Activated T-helper 17 cell treated with anti-CD3 and anti-CD28 coated beads, Interleukin-2, amount 50 U/mL, for 72 hours (primary cell): Measurements from ENCODE around the gene UQCC2. TPM values are rescaled to one million over a fixed set of nuclear protein-coding genes. Genes with fewer than 3 reads are reported as not detected.

Source experiments
- ATAC-seq: fragments of 150-1000 bp; cut with Tn5 transposase; replicated peaks from 2 replicates; pipeline ENCODE4 v1.10.0; 2021; ENCODE audit warnings: mild to moderate bottlenecking, moderate library complexity
- H3K27ac Mint-ChIP-seq: one replicate; pipeline ENCODE4 v1.8.0; 2022; ENCODE audit warnings: mixed read lengths
- H3K27me3 Mint-ChIP-seq: one replicate; pipeline ENCODE4 v1.8.0; 2022; ENCODE audit warnings: mixed read lengths
- H3K36me3 Mint-ChIP-seq: one replicate; pipeline ENCODE4 v1.8.0; 2022; ENCODE audit warnings: low read depth, mild to moderate bottlenecking, mixed read lengths
- H3K4me1 Mint-ChIP-seq: one replicate; pipeline ENCODE4 v1.8.0; 2022; ENCODE audit warnings: mixed read lengths
- H3K4me3 Mint-ChIP-seq: one replicate; pipeline ENCODE4 v1.8.0; 2022; ENCODE audit warnings: mild to moderate bottlenecking, mixed read lengths
- H3K9me3 Mint-ChIP-seq: one replicate; pipeline ENCODE4 v1.8.0; 2022; ENCODE audit warnings: mixed read lengths
- total RNA-seq, 2 donors: library from RNA; stranded (reverse); gene quantifications; one replicate each; pipeline ENCODE4 v1.2.3, GENCODE V29; 2022

The UQCC2 gene
- total RNA-seq, 2 donors from 2014 or later: 65.5 to 112 TPM

DNA sequence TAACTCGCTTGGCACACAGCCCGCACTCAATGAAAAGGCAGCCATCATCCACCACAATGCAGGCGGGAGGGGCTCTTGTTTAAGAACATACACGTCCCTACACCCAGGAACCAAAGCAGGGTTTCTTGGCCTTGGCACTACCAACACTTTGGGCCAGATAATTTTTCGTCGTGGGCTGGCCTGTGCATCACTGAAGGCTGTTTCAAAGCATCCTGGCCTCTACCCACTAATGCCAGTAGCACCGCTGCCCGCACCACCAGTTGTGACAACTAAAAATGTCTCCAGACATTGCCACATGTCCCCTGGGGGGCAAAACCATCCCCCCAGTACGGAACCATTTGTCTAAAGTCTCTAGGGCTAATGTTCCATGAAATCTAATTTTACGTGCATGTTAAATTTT lies 13.0 kb downstream of the UQCC2 start:
- no peaks in the 10 kb centered on the region for H3K27me3 Mint-ChIP-seq
- H3K9me3 Mint-ChIP-seq: no peaks in the 10 kb centered on the region
- H3K4me1 Mint-ChIP-seq: peaks cover 44% of the 10 kb centered on the region
- no peak overlapping the region for H3K27ac Mint-ChIP-seq
- H3K36me3 Mint-ChIP-seq: peaks cover 83% of the 10 kb centered on the region
- no peak for ATAC-seq
- H3K4me3 Mint-ChIP-seq: no peak overlapping the region

DNA sequence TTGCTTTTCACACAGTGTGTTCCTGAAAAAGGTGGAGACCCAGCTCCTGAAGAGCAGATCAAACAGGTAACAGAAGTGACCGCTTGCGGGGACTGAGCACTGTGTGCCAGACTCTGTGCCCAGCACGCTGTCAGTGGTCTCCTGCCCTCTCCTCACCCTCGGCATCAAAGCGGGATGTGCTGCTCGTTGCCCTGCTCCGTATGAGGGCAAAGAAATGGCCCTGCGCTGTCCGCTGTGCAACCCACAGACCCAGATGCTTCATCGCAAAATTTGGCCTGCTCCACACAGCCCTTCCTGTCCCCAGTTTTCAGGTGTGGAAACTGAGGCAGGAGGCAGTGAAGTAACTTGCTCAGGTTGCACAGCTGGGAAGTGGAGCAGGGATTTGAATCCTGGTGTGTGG lies 13.7 kb downstream of the UQCC2 start:
- Mint-ChIP-seq H3K27ac (peak overlapping the region; percentile 99), H3K36me3 (peaks cover 89% of the 10 kb centered on the region), H3K4me1 (peaks cover 48% of the 10 kb centered on the region), H3K27me3 (no peaks in the 10 kb centered on the region), H3K9me3 (no peaks in the 10 kb centered on the region), H3K4me3 (peak overlapping the region; percentile 87)
- ATAC-seq: no peak

DNA sequence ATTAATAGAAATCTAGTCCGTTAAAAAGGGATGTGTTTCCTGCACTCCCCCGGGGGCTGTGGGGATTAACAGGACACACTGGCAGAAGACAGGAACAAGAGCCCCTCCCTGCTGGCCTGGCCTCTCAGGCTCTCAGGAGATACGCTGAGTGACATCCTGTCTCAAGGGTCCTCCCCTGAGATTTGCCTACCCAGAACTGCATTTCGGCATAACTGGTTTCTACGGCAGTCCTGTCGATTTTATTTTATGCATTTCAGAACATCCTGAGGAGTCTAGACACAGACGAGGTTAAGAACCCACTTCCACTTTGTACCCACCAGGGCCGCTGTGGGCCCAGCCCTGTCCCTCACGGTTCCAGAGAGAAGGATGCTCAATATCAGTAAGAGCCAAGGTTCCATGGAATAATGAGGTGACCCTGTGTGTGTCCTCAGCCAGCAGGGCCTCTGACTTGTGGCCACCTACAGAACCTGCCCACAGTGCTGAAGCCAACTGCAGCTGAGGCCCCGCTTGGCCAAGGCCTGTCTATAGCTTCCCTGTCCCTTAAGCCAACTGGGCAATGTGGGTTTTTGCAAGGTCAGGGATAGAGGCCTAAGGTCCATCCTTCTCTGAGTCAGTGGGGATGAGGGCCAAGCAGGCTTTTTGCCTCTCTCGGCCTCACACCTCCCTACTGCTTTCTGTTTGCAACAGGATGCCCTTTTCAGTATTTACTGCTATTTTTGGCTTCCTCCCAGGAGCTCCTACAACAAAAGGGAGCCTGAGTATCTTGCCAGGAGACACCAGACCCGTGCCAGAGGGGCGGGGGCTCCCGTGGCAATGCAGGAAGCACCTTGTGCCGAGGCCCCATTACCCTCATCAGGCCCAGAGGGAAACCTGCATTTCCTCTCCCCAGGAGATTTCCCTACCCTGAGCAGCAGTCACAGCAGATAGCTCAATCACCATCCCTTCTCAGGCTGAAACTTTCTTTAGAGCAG lies 14.7 kb downstream of the UQCC2 start:
- Mint-ChIP-seq H3K4me1 (peaks cover 54% of the 10 kb centered on the region), H3K36me3 (peaks cover 99% of the 10 kb centered on the region), H3K27me3 (no peaks in the 10 kb centered on the region), H3K27ac (peak overlapping the region; percentile 99), H3K4me3 (peak overlapping the region; percentile 87), H3K9me3 (no peaks in the 10 kb centered on the region)
- no peak for ATAC-seq

DNA sequence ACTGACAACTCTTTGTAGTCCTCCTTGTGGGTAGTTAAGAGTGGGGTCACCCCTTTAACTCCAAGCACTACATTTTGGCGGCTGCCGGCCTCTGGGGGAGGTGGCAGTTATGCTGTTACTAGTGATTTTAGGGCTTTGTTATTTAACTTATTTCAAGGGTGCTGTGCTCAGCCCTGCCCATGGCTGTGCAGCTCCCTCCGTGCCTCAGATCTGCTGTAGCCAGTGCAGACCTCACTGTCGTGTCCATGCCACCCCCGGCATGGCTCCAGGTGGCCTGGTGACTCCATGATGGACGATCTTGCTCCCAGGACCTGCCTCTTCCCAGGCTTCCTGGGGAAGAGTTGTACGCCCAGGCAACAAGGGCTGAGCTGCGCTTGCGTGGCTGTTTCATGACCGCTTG lies 15.4 kb downstream of the UQCC2 start:
- no peaks in the 10 kb centered on the region for H3K27me3 Mint-ChIP-seq
- H3K4me3 Mint-ChIP-seq: peak overlapping the region; percentile 87
- H3K4me1 Mint-ChIP-seq: peaks cover 50% of the 10 kb centered on the region
- H3K36me3 Mint-ChIP-seq: peaks cover 99% of the 10 kb centered on the region
- H3K27ac Mint-ChIP-seq: peak overlapping the region; percentile 99
- H3K9me3 Mint-ChIP-seq: no peaks in the 10 kb centered on the region
- ATAC-seq: no peak

DNA sequence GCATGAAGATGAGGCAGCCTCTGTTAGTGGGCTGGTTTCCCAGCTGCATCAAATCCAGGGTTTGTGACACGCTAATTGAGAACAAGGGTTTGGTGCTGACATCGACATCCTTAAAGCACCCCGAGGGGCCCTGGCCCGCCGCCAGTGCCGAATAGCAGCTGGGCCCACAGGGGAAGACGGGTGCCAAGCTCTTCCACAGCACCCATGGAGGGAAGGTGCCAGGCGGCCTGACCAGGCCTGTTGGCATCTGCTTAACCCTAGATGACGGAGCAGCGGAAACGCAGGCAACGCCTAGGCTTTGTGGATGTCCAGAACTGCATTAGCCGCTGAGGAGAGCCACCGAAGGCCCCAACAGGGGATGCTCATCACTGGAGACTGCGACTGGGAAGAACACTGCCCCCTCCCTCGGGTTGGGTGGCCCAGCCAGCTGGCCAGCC lies 16.0 kb downstream of the UQCC2 start:
- Mint-ChIP-seq H3K4me1 (peaks cover 49% of the 10 kb centered on the region), H3K36me3 (peaks cover 99% of the 10 kb centered on the region), H3K27ac (peak overlapping the region; percentile 99), H3K4me3 (peak overlapping the region; percentile 87), H3K27me3 (no peaks in the 10 kb centered on the region), H3K9me3 (no peaks in the 10 kb centered on the region)
- ATAC-seq: no peak

DNA sequence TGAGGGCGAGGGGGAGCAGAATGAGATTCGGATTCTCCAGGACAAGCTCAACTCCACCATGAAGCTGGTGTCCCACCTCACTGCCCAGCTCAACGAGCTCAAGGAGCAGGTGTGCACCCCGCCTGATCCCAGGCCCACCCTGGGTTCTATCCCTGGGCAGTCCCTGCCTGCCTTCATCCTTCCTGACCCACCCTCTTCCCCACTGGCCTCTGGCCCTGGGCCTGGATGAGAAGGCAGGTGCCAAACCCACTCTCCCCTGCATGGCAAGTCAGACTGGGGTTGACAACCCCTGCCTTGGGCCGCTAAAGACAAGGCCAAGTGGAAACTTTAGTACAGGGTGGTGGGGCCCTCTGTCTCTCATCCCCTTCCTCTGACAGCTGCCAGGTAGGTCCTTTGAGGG lies 16.5 kb downstream of the UQCC2 start:
- H3K4me3 Mint-ChIP-seq: peak overlapping the region; percentile 87
- peaks cover 99% of the 10 kb centered on the region for H3K36me3 Mint-ChIP-seq
- ATAC-seq: no peak
- no peaks in the 10 kb centered on the region for H3K27me3 Mint-ChIP-seq
- H3K9me3 Mint-ChIP-seq: no peaks in the 10 kb centered on the region
- peak overlapping the region; percentile 99 for H3K27ac Mint-ChIP-seq
- H3K4me1 Mint-ChIP-seq: peaks cover 44% of the 10 kb centered on the region

DNA sequence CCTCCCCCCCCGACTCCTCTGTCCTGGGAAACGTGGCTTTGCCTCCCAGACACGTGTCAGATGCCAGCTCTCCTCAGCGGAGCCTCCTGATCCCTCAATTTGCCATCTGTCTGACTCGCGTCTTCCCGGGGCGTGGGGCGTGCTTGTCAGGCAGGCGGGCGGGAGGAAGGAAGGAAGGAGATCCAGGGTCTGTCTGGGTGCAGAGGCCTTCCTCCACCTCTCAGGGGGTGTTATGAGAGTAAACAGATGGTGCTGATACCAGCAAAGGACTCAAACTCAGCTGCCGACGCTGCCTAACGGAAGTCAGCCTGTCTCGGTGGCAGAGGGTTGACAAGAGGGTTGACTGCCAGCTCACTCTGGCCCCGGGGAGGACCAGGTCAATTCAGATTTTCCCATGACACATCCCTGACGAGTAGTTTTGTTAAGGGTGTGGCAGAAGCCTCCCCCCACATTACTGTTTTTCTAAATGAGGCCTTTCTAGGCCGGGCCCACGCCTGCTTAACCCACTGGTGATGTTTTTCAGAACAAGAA lies 17.0 kb downstream of the UQCC2 start:
- H3K4me3 Mint-ChIP-seq: peak overlapping the region; percentile 87
- peak overlapping the region; percentile 99 for H3K27ac Mint-ChIP-seq
- no peaks in the 10 kb centered on the region for H3K27me3 Mint-ChIP-seq
- peak; percentile 83 for ATAC-seq
- H3K9me3 Mint-ChIP-seq: no peaks in the 10 kb centered on the region
- H3K4me1 Mint-ChIP-seq: peaks cover 43% of the 10 kb centered on the region
- H3K36me3 Mint-ChIP-seq: peaks cover 100% of the 10 kb centered on the region

DNA sequence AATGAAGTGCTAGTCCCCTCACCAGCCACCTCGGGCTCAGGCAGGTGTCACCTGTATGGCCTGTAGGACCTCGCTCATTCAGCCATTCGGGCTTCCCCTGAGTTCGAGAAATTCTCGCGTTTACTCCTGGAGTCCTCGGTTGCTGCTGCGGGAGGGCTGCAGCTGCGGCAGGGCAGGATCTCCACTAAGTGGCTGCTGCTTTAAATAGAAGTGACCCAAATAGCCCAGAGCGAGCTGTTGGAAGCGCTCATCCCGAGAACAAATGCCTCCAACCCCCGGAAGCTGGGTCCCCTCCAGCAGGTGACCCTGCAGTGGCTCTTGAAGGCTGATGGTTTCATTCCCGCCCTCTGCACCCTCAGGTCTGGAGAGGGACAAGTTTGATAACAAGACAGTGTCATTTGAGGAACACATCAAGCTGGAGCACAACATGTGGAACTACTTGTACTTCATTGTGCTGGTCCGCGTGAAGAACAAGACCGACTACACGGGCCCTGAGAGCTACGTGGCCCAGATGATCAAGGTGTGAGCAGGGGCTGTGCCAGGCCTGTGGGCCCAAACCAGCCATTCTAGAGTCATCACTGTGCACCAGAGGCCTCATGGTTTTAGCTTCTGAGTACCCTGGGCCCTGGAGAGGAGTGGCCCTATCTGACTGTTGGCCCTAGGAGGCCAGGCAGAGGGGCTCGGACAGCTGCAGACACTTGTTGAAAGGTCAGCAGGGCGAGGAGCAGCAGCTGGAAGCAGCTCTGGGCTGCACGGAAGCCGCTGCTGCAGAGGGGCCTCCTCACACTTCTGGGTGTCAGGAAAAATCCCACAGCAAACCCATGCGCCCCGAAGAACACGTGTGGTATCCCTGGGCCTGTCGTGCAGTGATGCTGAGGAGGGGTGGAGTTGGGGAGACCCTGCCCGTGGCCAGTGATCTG lies 18.1 kb downstream of the UQCC2 start:
- peaks cover 100% of the 10 kb centered on the region for H3K36me3 Mint-ChIP-seq
- peak overlapping the region; percentile 87 for H3K4me3 Mint-ChIP-seq
- H3K9me3 Mint-ChIP-seq: no peaks in the 10 kb centered on the region
- peak overlapping the region; percentile 99 for H3K27ac Mint-ChIP-seq
- ATAC-seq: no peak
- peaks cover 46% of the 10 kb centered on the region for H3K4me1 Mint-ChIP-seq
- H3K27me3 Mint-ChIP-seq: no peaks in the 10 kb centered on the region

DNA sequence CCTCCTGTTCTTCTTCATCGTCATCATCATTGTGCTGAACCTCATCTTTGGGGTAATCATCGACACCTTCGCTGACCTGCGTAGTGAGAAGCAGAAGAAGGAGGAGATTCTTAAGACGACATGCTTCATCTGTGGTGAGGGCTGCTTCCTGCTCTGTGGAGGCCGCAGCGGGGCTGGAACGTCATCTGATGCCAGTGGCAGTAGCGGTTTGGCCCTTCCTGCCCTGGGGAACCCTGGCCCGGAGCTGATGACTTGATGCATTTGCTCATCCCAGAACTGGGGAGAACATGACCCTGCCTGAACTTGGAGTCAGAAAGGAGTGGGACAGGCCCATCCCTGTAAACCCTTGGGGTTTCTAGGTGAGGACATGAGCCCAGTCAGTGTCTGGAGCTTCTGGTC lies 18.7 kb downstream of the UQCC2 start:
- no peaks in the 10 kb centered on the region for H3K9me3 Mint-ChIP-seq
- H3K4me1 Mint-ChIP-seq: peaks cover 46% of the 10 kb centered on the region
- no peaks in the 10 kb centered on the region for H3K27me3 Mint-ChIP-seq
- H3K27ac Mint-ChIP-seq: peak overlapping the region; percentile 99
- ATAC-seq: peak; percentile 81
- H3K36me3 Mint-ChIP-seq: peaks cover 99% of the 10 kb centered on the region
- peak overlapping the region; percentile 87 for H3K4me3 Mint-ChIP-seq

DNA sequence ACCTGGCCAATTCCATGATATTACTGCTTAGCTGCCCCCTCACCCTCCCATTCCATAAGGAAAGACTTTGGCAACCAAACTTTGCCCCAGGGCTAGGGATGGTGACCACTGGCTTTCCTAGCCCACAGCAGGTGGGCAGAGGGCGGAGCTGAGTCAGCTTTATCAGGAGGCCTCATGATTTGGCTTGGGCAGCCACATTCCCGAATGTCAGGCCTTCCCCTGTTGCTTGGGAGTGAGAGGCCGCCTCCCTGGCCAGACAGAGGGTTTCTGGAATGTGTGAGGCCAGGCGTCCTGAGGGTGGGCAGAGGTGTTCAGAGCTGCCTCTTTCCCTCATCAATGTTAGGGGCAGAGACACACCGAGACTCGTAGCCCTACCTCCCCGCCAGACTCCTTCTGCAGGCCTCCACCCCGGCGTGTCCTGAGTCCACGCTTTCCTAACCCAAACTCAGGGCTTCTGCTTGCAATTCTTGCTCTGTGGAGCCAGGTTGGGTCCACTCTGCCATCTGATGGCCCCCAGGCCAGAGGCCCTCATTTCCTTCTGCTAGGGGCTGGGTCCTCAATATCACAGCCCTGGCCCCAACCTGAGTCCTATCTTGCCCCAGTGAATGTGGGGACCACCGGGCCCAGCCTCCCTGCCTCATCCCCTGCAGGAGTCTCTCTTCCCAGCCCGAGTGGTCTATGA lies 19.3 kb downstream of the UQCC2 start:
- Mint-ChIP-seq H3K27ac (peak overlapping the region; percentile 99), H3K9me3 (no peaks in the 10 kb centered on the region), H3K4me3 (peak overlapping the region; percentile 87), H3K36me3 (peaks cover 99% of the 10 kb centered on the region), H3K4me1 (peaks cover 40% of the 10 kb centered on the region), H3K27me3 (no peaks in the 10 kb centered on the region)
- no peak for ATAC-seq

DNA sequence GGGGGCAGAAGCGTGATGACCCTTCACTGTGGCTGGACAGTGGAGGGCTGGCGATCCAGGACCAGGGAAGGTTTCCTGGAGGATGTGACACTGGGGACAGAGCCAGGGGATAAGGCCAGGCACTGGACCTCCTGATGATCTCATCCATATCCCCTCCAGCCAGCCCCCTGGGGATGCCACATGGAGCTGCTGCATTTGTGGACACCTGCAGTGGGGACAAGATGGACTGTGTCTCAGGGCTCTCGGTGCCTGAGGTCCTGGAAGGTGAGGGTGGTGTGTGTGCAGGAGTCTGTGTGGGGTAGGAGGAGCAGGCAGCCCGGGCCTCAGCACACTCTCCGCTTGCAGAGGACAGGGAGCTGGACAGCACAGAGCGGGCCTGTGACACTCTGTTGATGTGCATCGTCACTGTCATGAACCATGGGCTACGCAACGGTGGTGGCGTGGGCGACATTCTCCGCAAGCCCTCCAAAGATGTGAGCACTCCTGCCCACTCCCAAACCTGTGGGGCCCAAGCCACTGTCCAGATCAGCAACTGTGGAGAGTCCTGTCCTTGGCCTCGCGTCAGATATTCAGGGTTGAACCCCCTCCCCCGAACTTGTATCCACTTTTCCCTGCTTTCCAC lies 19.9 kb downstream of the UQCC2 start:
- Mint-ChIP-seq H3K27me3 (no peaks in the 10 kb centered on the region), H3K27ac (peak overlapping the region; percentile 99), H3K9me3 (no peaks in the 10 kb centered on the region), H3K36me3 (peaks cover 97% of the 10 kb centered on the region), H3K4me3 (peak overlapping the region; percentile 87), H3K4me1 (peaks cover 35% of the 10 kb centered on the region)
- ATAC-seq: no peak

DNA sequence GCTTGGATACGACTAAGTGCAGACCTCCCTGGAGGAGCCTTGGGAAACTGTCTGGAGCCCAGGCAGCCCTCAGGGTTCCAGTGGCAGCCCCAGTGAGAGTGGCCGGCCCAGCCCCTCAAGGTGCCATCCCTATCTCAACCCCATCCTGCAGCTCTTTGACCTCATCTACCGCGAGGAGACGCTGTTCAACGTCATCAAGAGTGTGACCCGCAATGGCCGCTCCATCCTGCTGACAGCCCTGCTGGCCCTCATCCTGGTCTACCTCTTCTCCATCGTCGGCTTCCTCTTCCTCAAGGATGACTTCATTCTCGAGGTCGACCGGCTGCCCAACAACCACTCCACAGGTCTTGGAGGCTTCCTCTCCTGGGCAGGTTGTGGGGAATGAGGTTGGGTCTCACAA lies 20.7 kb downstream of the UQCC2 start:
- H3K36me3 Mint-ChIP-seq: peaks cover 97% of the 10 kb centered on the region

DNA sequence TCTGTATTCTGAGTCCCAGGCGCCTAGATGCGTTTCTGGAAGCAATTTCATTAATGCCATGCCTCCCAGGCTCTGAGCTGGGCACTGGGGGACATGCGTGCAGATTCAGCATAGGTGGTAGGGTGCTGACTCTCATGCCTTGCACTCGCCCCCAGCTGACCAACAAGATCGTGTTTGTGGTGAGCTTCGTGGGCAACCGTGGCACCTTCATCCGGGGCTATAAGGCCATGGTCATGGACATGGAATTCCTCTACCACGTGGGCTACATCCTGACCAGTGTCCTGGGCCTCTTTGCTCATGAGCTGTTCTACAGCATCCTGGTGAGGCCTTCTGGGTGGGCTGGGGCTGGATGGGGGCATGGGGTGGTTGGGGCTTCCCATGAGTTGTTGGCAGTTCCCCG lies 21.6 kb downstream of the UQCC2 start:
- peaks cover 25% of the 10 kb centered on the region for H3K4me1 Mint-ChIP-seq
- peaks cover 97% of the 10 kb centered on the region for H3K36me3 Mint-ChIP-seq
- ATAC-seq: no peak
- no peak overlapping the region for H3K27ac Mint-ChIP-seq
- H3K9me3 Mint-ChIP-seq: no peaks in the 10 kb centered on the region
- no peaks in the 10 kb centered on the region for H3K27me3 Mint-ChIP-seq
- no peak overlapping the region for H3K4me3 Mint-ChIP-seq

More for the DNA sequence above, 20.7 kb downstream of the UQCC2 start:
- Mint-ChIP-seq H3K27ac (peak overlapping the region; percentile 9), H3K4me1 (peaks cover 27% of the 10 kb centered on the region), H3K27me3 (no peaks in the 10 kb centered on the region), H3K9me3 (no peaks in the 10 kb centered on the region), H3K4me3 (no peak overlapping the region)
- ATAC-seq: no peak
